ENCODE results near the gene INPP5D. TPM values are rescaled to one million over a fixed set of nuclear protein-coding genes. Genes with fewer than 3 reads are reported as not detected.

Gene INPP5D
- total RNA-seq, 1 donor, result under 0.01 TPM

- no peak for TF ChIP-seq CTCF (IDR thresholded peaks at IDR 0.05; ENCODE audit: extremely low read depth, low read depth, low read length)
- Histone ChIP-seq H4K20me1 (ENCODE audit: insufficient read depth, low read length) (no peaks in the 10 kb centered on the region), H2AFZ (ENCODE audit: low read length) (no peak overlapping the region), H3K27ac (ENCODE audit: low read depth, low read length) (no peak overlapping the region), H3K4me3 (ENCODE audit: insufficient read depth, low read length) (no peak overlapping the region), H3K36me3 (ENCODE audit: insufficient read depth, low read length) (no peaks in the 10 kb centered on the region), H3K9me3 (ENCODE audit: low read depth, low read length) (no peaks in the 10 kb centered on the region), H3K4me2 (ENCODE audit: insufficient read depth, low read length) (no peak overlapping the region), H3K4me1 (ENCODE audit: insufficient read depth, low read length) (peaks cover 15% of the 10 kb centered on the region), H3K27me3 (ENCODE audit: insufficient read depth, low read length) (peaks cover 8% of the 10 kb centered on the region), H3K79me2 (ENCODE audit: insufficient read depth, low read length) (no peaks in the 10 kb centered on the region)
- DNase-seq (ENCODE audit: insufficient read length, low spot score, missing footprints), result no peak
Measured at GRCh38 chr2:233035426-233036161, 24.5 kb upstream of the INPP5D start.

- Histone ChIP-seq H3K27me3 (ENCODE audit: insufficient read depth, low read length) (peaks cover 8% of the 10 kb centered on the region), H2AFZ (ENCODE audit: low read length) (no peak overlapping the region), H3K36me3 (ENCODE audit: insufficient read depth, low read length) (no peaks in the 10 kb centered on the region), H3K79me2 (ENCODE audit: insufficient read depth, low read length) (no peaks in the 10 kb centered on the region), H3K4me3 (ENCODE audit: insufficient read depth, low read length) (no peak overlapping the region), H3K4me2 (ENCODE audit: insufficient read depth, low read length) (no peak overlapping the region), H3K27ac (ENCODE audit: low read depth, low read length) (no peak overlapping the region), H3K9me3 (ENCODE audit: low read depth, low read length) (no peaks in the 10 kb centered on the region), H3K4me1 (ENCODE audit: insufficient read depth, low read length) (peaks cover 15% of the 10 kb centered on the region), H4K20me1 (ENCODE audit: insufficient read depth, low read length) (no peaks in the 10 kb centered on the region)
- no peak for DNase-seq (ENCODE audit: insufficient read length, low spot score, missing footprints)
- TF ChIP-seq CTCF (IDR thresholded peaks at IDR 0.05; ENCODE audit: extremely low read depth, low read depth, low read length), result no peak
Measured at GRCh38 chr2:233036162-233036838, 23.8 kb upstream of the INPP5D start.

- Histone ChIP-seq H4K20me1 (ENCODE audit: insufficient read depth, low read length) (no peaks in the 10 kb centered on the region), H3K9me3 (ENCODE audit: low read depth, low read length) (no peaks in the 10 kb centered on the region), H3K27ac (ENCODE audit: low read depth, low read length) (no peak overlapping the region), H3K4me3 (ENCODE audit: insufficient read depth, low read length) (no peak overlapping the region), H3K79me2 (ENCODE audit: insufficient read depth, low read length) (no peaks in the 10 kb centered on the region), H3K27me3 (ENCODE audit: insufficient read depth, low read length) (peaks cover 8% of the 10 kb centered on the region), H3K4me1 (ENCODE audit: insufficient read depth, low read length) (peaks cover 14% of the 10 kb centered on the region), H3K36me3 (ENCODE audit: insufficient read depth, low read length) (no peaks in the 10 kb centered on the region), H2AFZ (ENCODE audit: low read length) (no peak overlapping the region), H3K4me2 (ENCODE audit: insufficient read depth, low read length) (no peak overlapping the region)
- no peak for DNase-seq (ENCODE audit: insufficient read length, low spot score, missing footprints)
- no peak for TF ChIP-seq CTCF (IDR thresholded peaks at IDR 0.05; ENCODE audit: extremely low read depth, low read depth, low read length)
Measured at GRCh38 chr2:233037078-233037477, 23.1 kb upstream of the INPP5D start.

- H3K27ac ChIP-seq (ENCODE audit: low read depth, low read length), result no peak overlapping the region
- H4K20me1 ChIP-seq (ENCODE audit: insufficient read depth, low read length), result no peaks in the 10 kb centered on the region
- H3K4me2 ChIP-seq (ENCODE audit: insufficient read depth, low read length), result no peak overlapping the region
- no peak for DNase-seq (ENCODE audit: insufficient read length, low spot score, missing footprints)
- no peaks in the 10 kb centered on the region for H3K79me2 ChIP-seq (ENCODE audit: insufficient read depth, low read length)
- no peak overlapping the region for H3K4me3 ChIP-seq (ENCODE audit: insufficient read depth, low read length)
- peaks cover 8% of the 10 kb centered on the region for H3K27me3 ChIP-seq (ENCODE audit: insufficient read depth, low read length)
- H3K36me3 ChIP-seq (ENCODE audit: insufficient read depth, low read length), result no peaks in the 10 kb centered on the region
- no peak overlapping the region for H2AFZ ChIP-seq (ENCODE audit: low read length)
- peaks cover 2% of the 10 kb centered on the region for H3K4me1 ChIP-seq (ENCODE audit: insufficient read depth, low read length)
- no peaks in the 10 kb centered on the region for H3K9me3 ChIP-seq (ENCODE audit: low read depth, low read length)
- no peak for TF ChIP-seq CTCF (IDR thresholded peaks at IDR 0.05; ENCODE audit: extremely low read depth, low read depth, low read length)
Measured at GRCh38 chr2:233039212-233039845, 20.8 kb upstream of the INPP5D start.
